ENCODE data around the gene GNB3. TPM values are rescaled to one million over a fixed set of nuclear protein-coding genes. Genes with fewer than 3 reads are reported as not detected.
A peak's percentile ranks its signal among the peaks of the same experiment; 100 is the strongest.
"Not testable (repeated sequence)": the region's sequence is repeated elsewhere in the genome, so short reads cannot be mapped to it uniquely, and the experiment has no call there.

The GNB3 gene
- total and polyA plus RNA-seq, 9 of the 15 experiments (the other 6 are each of a cell fraction or from before 2014, with no cell fraction given): 1.4 to 5.8 (median 2.0) TPM

DNA sequence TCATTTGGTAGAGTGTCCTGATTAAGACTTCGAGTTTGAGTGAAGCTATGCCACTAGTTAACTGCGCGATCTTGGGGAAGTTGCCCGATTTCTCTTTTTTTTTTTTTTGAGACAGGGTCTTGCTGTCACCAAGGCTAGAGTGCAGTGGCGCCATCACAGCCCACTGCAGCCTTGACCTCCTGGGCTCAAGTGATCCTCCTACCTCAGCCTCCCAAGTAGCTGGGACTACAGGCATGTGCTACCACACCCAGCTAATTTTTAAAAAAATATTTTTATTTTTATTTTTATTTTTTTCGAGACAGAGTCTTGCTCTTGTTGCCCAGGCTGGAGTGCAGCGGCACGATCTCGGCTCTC is 33.3 kb downstream of the GNB3 start:
- POLR2A ChIA-PET: interaction anchor here (0.5 to 3.0 kb wide), 7 partner anchors 11 to 537 kb away, joined by 3 to 17 read pairs (median 3); partner anchors contain the start of genes C12orf57, CDCA3 and RNU7-1
- H3K9me3 ChIP-seq (replicated peaks; ENCODE audit: control insufficient read depth, insufficient read depth, low read depth, low read length); BruUV-seq (replicated peaks); H3K9me1 ChIP-seq (ENCODE audit: control insufficient read depth, insufficient read depth, low read length); CTCF ChIA-PET (ENCODE audit: low intra/inter-chr PET ratio); DNase-seq (ENCODE audit: extremely low read depth in 1 of 4, low spot score in 3 of 4); H3K27me3 ChIP-seq (ENCODE audit: control insufficient read depth in 2 of 2, insufficient read depth in 2 of 2, low read length in 2 of 2); FAIRE-seq; in situ Hi-C loops (cut with MboI); intact Hi-C loops (cut with micrococcal nuclease); ATAC-seq: not testable (repeated sequence)
- Histone ChIP-seq H3K9ac (ENCODE audit: insufficient read depth in 1 of 2, low read depth in 2 of 2, low read length in 2 of 2) (peak overlapping the region; percentile 83 to 94; a peak in 3 of 4 replicates), H3K4me3 (peak overlapping the region; percentile 73), H3K36me3 (ENCODE audit: control insufficient read depth, insufficient read depth, low read length) (peaks cover 39% of the 10 kb centered on the region), H3K27ac (ENCODE audit: extremely low read depth, low read depth, low read length) (peak overlapping the region; percentile 73), H2AFZ (ENCODE audit: low read depth, low read length) (peak overlapping the region; percentile 94), H3K4me1 (replicated peaks in 1 of 2; ENCODE audit: control insufficient read depth in 2 of 2, insufficient read depth in 2 of 2, low read length in 2 of 2) (peaks cover 25 to 41% of the 10 kb centered on the region in 2 experiments; a peak in 4 of 5 replicates), H3K4me2 (ENCODE audit: insufficient read depth, low read length) (peak overlapping the region; percentile 95), H4K20me1 (replicated peaks; ENCODE audit: control insufficient read depth, insufficient read depth, low read length) (peaks cover 37% of the 10 kb centered on the region), H3K79me2 (ENCODE audit: control insufficient read depth, insufficient read depth, low read length) (peaks cover 42% of the 10 kb centered on the region)
- WGBS (ENCODE audit: insufficient coverage, low coverage, missing lambda C conversion rate): 76% methylated on average over 4 of the region's 9 CpGs

DNA sequence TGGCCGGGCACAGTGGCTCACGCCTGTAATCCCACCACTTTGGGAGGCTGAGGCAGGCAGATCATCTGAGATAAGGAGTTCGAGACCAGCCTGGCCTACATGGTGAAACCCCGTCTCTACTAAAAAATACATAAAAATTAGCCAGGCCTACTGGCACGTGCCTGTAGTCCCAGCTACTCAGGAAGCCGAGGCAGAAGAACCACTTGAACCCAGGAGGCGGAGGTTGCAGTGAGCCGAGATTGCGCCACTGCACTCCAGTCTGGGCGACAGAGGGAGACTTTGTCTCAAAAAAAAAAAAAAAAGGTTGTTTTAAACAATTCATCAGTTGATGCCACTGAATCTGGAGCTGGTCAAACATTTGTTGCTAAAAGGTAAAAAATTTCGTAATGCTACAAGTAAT is 39.1 kb downstream of the GNB3 start:
- H3K4me1 ChIP-seq (replicated peaks in 1 of 2; ENCODE audit: control insufficient read depth in 2 of 2, insufficient read depth in 2 of 2, low read length in 2 of 2); CTCF ChIA-PET (ENCODE audit: low intra/inter-chr PET ratio); FAIRE-seq; H3K9me3 ChIP-seq (replicated peaks; ENCODE audit: control insufficient read depth, insufficient read depth, low read depth, low read length); H3K9me1 ChIP-seq (ENCODE audit: control insufficient read depth, insufficient read depth, low read length); H2AFZ ChIP-seq (ENCODE audit: low read depth, low read length); DNase-seq (ENCODE audit: extremely low read depth in 1 of 4, low spot score in 3 of 4); H3K27me3 ChIP-seq (ENCODE audit: control insufficient read depth in 2 of 2, insufficient read depth in 2 of 2, low read length in 2 of 2); ATAC-seq; H3K4me3 ChIP-seq; H3K4me2 ChIP-seq (ENCODE audit: insufficient read depth, low read length); BruUV-seq (replicated peaks); H3K79me2 ChIP-seq (ENCODE audit: control insufficient read depth, insufficient read depth, low read length); H3K27ac ChIP-seq (ENCODE audit: extremely low read depth, low read depth, low read length); in situ Hi-C loops (cut with MboI); H3K9ac ChIP-seq (ENCODE audit: insufficient read depth in 1 of 2, low read depth in 2 of 2, low read length in 2 of 2); H4K20me1 ChIP-seq (replicated peaks; ENCODE audit: control insufficient read depth, insufficient read depth, low read length); intact Hi-C loops (cut with micrococcal nuclease): not testable (repeated sequence)
- H3K36me3 ChIP-seq (ENCODE audit: control insufficient read depth, insufficient read depth, low read length): peaks cover 19% of the 10 kb centered on the region; the same call in 2 of the 3 replicates
- 82% methylated on average over 5 of the region's 11 CpGs for WGBS (ENCODE audit: insufficient coverage, low coverage, missing lambda C conversion rate)
- POLR2A ChIA-PET: interaction anchor here (0.7 to 2.2 kb wide), 5 partner anchors 9 to 45 kb away, joined by 3 to 8 read pairs (median 3); no protein-coding TSS in a partner anchor

Measured in K562 (cell line).